HepG2 (cell line): ENCODE results near the gene CATSPERD. TPM values are rescaled to one million over a fixed set of nuclear protein-coding genes. Genes with fewer than 3 reads are reported as not detected.

ENCODE experiments used
- ATAC-seq: fragments of 200-7000 bp; cut with Tn5 transposase; 3 replicates; pipeline ENCODE4 v1.9.1; 2020; ENCODE audit warnings: mild to moderate bottlenecking, moderate library complexity
- BruUV-seq: library from RNA; stranded (reverse); fragments of 400-500 nt; replicated peaks from 2 replicates; lab custom pipeline; 2021; lab: Mats Ljungman, UMichigan
- CTCF ChIA-PET: fragments of 300-600 bp; formaldehyde crosslinking; extraction: SDS; loops from one replicate; lab custom pipeline; 2021; ENCODE audit warnings: low total read pairs, inconsistent platforms, low intra/inter-chr PET ratio; lab: Yijun Ruan, JAX
- POLR2A ChIA-PET: fragments of 350-600 bp; sonication (Branson Sonifier 250); formaldehyde crosslinking; loops from one replicate; lab custom pipeline; 2020; ENCODE audit warnings: antibody characterized with exemption, inconsistent platforms; lab: Yijun Ruan, JAX
- DNase-seq: peaks from one replicate; pipeline ENCODE4 v3.0.0-alpha.2; 2015; ENCODE audit warnings: low spot score
- FAIRE-seq: peaks from 3 replicates; lab custom pipeline; 2011; peaks lifted over from hg19 to GRCh38; lab: Jason Lieb, UNC
- H2AFZ ChIP-seq: one replicate; pipeline ENCODE4 v1.6.1; 2011; ENCODE audit warnings: low read length, inconsistent platforms
- H3K27ac ChIP-seq: fragments of 300-600 bp; 3 replicates; pipeline ENCODE4 v1.8.0; 2011; ENCODE audit warnings: mixed run types, mild to moderate bottlenecking, mixed read lengths, low read length, inconsistent platforms; ENCODE audit not compliant: insufficient read depth; ENCODE audit errors: extremely low read length
- H3K27me3 ChIP-seq, 2 experiments: fragments of 200-600 bp in 1 of 2; 2 replicates in 1 of 2; 3 replicates in 1 of 2; pipeline versions ENCODE4 v1.6.0 to v1.8.0; 2011; ENCODE audit warnings: low read length in 2 of 2, mild to moderate bottlenecking in 2 of 2, moderate library complexity in 2 of 2, inconsistent platforms in 1 of 2; ENCODE audit not compliant: insufficient read depth in 2 of 2, control insufficient read depth in 1 of 2
- H3K36me3 ChIP-seq, 2 experiments: fragments of 200-600 bp in 1 of 2; replicated peaks in 1 of 2; 2 replicates in 1 of 2; 3 replicates in 1 of 2; pipeline versions ENCODE4 v1.5.1 to v1.8.0; 2011; ENCODE audit warnings: low read length in 2 of 2, inconsistent platforms in 1 of 2; ENCODE audit not compliant: insufficient read depth in 2 of 2, control insufficient read depth in 1 of 2
- H3K4me1 ChIP-seq: 2 replicates; pipeline ENCODE4 v1.5.1; 2012; ENCODE audit warnings: low read length, inconsistent platforms; ENCODE audit not compliant: insufficient read depth
- H3K4me2 ChIP-seq: 2 replicates; pipeline ENCODE4 v1.6.0; 2011; ENCODE audit warnings: low read depth, low read length, inconsistent platforms
- H3K4me3 ChIP-seq, 3 experiments: fragments of 200-600 bp in 1 of 3; sonication (generic), shearing (Covaris generic) in 1 of 3; replicated peaks in 1 of 3; 2 replicates each; pipeline ENCODE4 v1.5.1; 2011 to 2016; ENCODE audit warnings: low read length in 3 of 3, inconsistent platforms in 2 of 3, low read depth in 2 of 3, mild to moderate bottlenecking in 2 of 3, control low read depth in 1 of 3, mixed read lengths in 1 of 3; ENCODE audit not compliant: insufficient read depth in 1 of 3
- H3K79me2 ChIP-seq: one replicate; pipeline ENCODE4 v1.6.1; 2011; ENCODE audit warnings: low read length, inconsistent platforms; ENCODE audit not compliant: insufficient read depth
- H3K9ac ChIP-seq: 2 replicates; pipeline ENCODE4 v1.6.0; 2011; ENCODE audit warnings: mild to moderate bottlenecking, low read depth, low read length, inconsistent platforms; ENCODE audit not compliant: insufficient read depth
- H3K9me3 ChIP-seq: 2 replicates; pipeline ENCODE4 v1.5.1; 2012; ENCODE audit warnings: mild to moderate bottlenecking, low read length
- H4K20me1 ChIP-seq: 2 replicates; pipeline ENCODE4 v1.6.0; 2011; ENCODE audit warnings: inconsistent platforms, mild to moderate bottlenecking, low read length, moderate library complexity; ENCODE audit not compliant: insufficient read depth
- NCOA1 ChIP-seq: sonication (generic); formaldehyde crosslinking; IDR thresholded peaks from 2 replicates; pipeline ENCODE4 v1.9.0; 2021; ENCODE audit warnings: missing genetic modification reagents
- RBFOX2 ChIP-seq: fragments of 200-400 bp; formaldehyde crosslinking; IDR thresholded peaks from 2 replicates; pipeline ENCODE4 v1.6.1; 2017; ENCODE audit warnings: low read depth, mild to moderate bottlenecking, low read length
- ZNF350 ChIP-seq: sonication (generic); formaldehyde crosslinking; IDR thresholded peaks from 2 replicates; pipeline ENCODE4 v1.4.0; 2020; ENCODE audit warnings: mild to moderate bottlenecking, low read depth, missing genetic modification reagents, borderline replicate concordance
- ZNF678 ChIP-seq: sonication (generic); formaldehyde crosslinking; IDR thresholded peaks from 2 replicates; pipeline ENCODE4 v1.4.0; 2020; ENCODE audit warnings: mild to moderate bottlenecking, missing genetic modification reagents
- WGBS: methylation state at CpG from one replicate; pipeline ENCODE4 v1.1.6; 2017; ENCODE audit warnings: low lambda C conversion rate; 5-methylcytosine and 5-hydroxymethylcytosine counted together
- in situ Hi-C: cut with HindIII; loops from 2 replicates; pipeline ENCODE4 v1.10.0; 2017; ENCODE audit warnings: low pct_unique_long_range_greater_than_20kb; ENCODE audit not compliant: extremely low pct_ligation_motif_present
- intact Hi-C: fragments of 100-400 bp; cut with micrococcal nuclease; formaldehyde crosslinking; loops from one replicate; pipeline ENCODE4 v1.10.0; 2022; ENCODE audit not compliant: unreplicated experiment
- polyA plus RNA-seq, 8 experiments: library from polyadenylated mRNA; depleted of rRNA in 3 of 8; stranded (reverse) in 7 of 8; unstranded in 1 of 8; fragments of >200 nt; fragmentation: Illumina TruSeq in 4 of 8; extraction: Trizol in 4 of 8; gene quantifications; 2 replicates each; pipeline versions ENCODE4 v1.2.1 to v1.2.3, GENCODE V29; 2011 to 2016; ENCODE audit warnings: low read depth in 4 of 8, missing spikeins in 1 of 8, mixed read lengths in 1 of 8; ENCODE audit not compliant: insufficient read depth in 1 of 8
- total RNA-seq, 5 experiments: library from RNA; depleted of rRNA; stranded (reverse); fragments of >200 nt; fragmentation: Illumina TruSeq; extraction: Trizol; gene quantifications; 2 replicates each; pipeline ENCODE4 v1.2.3, GENCODE V29; 2016; ENCODE audit warnings: low read depth in 1 of 5
- TF ChIP-seq, protein P1 (sequence below): sonication (generic); formaldehyde crosslinking; IDR thresholded peaks from 2 replicates; pipeline ENCODE4 v1.4.0; 2020; ENCODE audit warnings: missing genetic modification reagents
- TF ChIP-seq, protein P2 (sequence below): sonication (generic); formaldehyde crosslinking; IDR thresholded peaks from 2 replicates; pipeline ENCODE4 v1.4.0; 2020; ENCODE audit warnings: missing genetic modification reagents, borderline replicate concordance
- TF ChIP-seq, protein P3 (sequence below): sonication (generic); formaldehyde crosslinking; IDR thresholded peaks from 2 replicates; pipeline ENCODE4 v1.5.0; 2020; ENCODE audit warnings: mild to moderate bottlenecking, low read depth, missing genetic modification reagents, borderline replicate concordance
- TF ChIP-seq, protein P4 (sequence below): sonication (generic); formaldehyde crosslinking; IDR thresholded peaks from 2 replicates; pipeline ENCODE4 v1.8.1; 2023; ENCODE audit warnings: missing genetic modification reagents, mild to moderate bottlenecking, borderline replicate concordance
- TF ChIP-seq, protein P5 (sequence below): sonication (generic); formaldehyde crosslinking; IDR thresholded peaks from 2 replicates; pipeline ENCODE4 v1.4.0; 2020; ENCODE audit warnings: missing genetic modification reagents

CATSPERD gene
- total and polyA plus RNA-seq, 2 of the 13 experiments (the other 11 are each of a cell fraction or from before 2014, with no cell fraction given) = 0.04 TPM; not detected in 1

DNA sequence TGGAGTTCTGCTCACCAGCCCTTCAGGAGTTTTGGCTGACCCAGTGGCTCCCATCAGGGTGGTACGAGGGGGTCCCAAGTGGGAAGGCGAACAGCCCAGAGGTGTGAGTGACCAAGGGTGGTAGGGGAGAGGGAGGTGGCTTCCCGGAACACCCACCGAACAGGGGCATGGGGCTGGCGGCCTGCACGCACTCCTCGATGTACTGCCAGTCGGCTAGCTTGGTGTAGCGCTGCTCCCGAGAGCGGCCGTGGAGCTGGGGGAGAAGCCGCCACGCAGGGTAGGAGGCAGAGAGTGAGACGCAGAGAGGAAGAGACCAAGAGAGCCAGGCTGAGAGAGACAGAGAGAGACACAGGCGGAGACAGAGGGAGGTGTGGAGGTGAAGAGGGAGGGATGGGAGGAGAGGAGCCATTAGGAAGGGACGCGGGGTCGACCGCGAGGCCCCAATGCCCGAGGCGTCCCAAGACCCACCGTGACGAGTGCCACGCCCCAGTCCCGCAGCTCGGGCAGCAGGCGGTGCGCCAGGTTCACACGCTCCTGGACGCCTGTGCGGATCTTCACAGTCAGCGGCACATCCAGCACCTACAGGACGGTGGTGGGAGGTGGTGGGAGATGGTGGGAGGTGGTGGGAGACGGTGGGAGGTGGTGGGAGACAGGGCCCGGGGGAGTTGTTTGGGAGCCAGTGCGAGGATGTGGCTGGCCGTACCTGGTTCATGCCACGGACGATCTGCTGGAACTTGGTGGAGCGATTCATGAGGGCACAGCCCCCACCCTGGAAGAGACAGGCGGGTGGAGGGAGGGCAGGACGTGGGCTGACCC is 66.4 kb downstream of the CATSPERD start:
- TF ChIP-seq, protein P1, sequence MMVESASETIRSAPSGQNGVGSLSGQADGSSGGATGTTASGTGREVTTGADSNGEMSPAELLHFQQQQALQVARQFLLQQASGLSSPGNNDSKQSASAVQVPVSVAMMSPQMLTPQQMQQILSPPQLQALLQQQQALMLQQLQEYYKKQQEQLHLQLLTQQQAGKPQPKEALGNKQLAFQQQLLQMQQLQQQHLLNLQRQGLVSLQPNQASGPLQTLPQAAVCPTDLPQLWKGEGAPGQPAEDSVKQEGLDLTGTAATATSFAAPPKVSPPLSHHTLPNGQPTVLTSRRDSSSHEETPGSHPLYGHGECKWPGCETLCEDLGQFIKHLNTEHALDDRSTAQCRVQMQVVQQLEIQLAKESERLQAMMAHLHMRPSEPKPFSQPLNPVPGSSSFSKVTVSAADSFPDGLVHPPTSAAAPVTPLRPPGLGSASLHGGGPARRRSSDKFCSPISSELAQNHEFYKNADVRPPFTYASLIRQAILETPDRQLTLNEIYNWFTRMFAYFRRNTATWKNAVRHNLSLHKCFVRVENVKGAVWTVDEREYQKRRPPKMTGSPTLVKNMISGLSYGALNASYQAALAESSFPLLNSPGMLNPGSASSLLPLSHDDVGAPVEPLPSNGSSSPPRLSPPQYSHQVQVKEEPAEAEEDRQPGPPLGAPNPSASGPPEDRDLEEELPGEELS = no peak
- TF ChIP-seq RBFOX2 = 0 out of 2 replicates have a peak, but pooled peaks have one; percentile 38
- DNase-seq = no peak
- no TSS peak for BruUV-seq
- Histone ChIP-seq H2AFZ (no peak overlapping the region), H4K20me1 (no peaks in the 10 kb centered on the region), H3K4me1 (peaks cover 19% of the 10 kb centered on the region), H3K9ac (no peak overlapping the region), H3K4me3 (no peak overlapping the region), H3K79me2 (no peaks in the 10 kb centered on the region), H3K27ac (no peak overlapping the region), H3K4me2 (no peak overlapping the region), H3K36me3 (peaks cover 17 to 40% of the 10 kb centered on the region in 2 experiments; a peak in 4 of 5 replicates), H3K27me3 (no peaks in the 10 kb centered on the region), H3K9me3 (no peaks in the 10 kb centered on the region)
- FAIRE-seq = no peak
- intact Hi-C loops (no loop called here), in situ Hi-C loops (no loop called here)
- ChIA-PET POLR2A (no interaction called here), CTCF (no interaction called here)
- 95% methylated on average over 37 of the region's 44 CpGs for WGBS
- ATAC-seq = no peak

DNA sequence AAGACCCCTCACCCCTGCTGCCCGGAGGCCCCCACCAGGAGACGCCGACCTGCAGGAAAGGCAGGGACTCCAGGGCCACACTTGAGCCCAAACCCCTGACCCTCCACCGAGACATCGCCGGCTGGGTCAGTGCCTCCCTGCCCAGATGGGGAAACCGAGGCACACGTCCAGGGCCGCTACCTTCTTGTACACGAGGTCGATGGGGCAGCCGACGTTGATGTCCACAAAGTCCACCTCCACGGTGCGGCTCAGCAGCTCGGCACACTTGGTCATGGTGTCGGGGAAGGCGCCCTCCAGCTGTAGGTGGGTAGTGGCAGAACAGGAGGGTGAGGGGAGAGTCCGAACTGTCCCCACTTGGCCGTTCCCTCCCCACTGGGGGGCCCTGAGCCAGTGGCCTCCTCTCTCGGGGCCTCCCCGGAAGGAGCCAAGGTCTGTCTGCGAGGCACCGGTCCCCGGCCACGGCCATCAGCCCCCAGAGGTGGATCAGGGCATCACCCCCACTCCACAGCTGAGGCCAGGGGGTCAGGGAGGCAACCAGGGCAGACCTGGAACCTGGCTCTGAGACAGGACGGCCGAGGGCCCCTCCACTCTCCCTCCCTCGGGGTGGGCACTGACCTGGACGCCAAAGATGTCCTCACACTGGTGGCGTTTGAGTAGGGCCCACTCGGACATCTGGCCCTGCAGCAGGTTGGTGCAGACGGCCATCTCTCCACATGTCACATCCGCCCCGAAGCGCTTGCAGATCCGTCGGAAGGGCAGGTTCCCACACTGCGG is 67.2 kb downstream of the CATSPERD start:
- Histone ChIP-seq H3K9ac (no peak overlapping the region), H3K4me1 (peaks cover 19% of the 10 kb centered on the region), H3K79me2 (no peaks in the 10 kb centered on the region), H4K20me1 (no peaks in the 10 kb centered on the region), H3K36me3 (peaks cover 17 to 40% of the 10 kb centered on the region in 2 experiments; a peak in 4 of 5 replicates), H2AFZ (no peak overlapping the region), H3K4me2 (no peak overlapping the region), H3K27ac (no peak overlapping the region), H3K9me3 (no peaks in the 10 kb centered on the region), H3K27me3 (no peaks in the 10 kb centered on the region), H3K4me3 (no peak overlapping the region)
- FAIRE-seq (no peak), ATAC-seq (no peak), DNase-seq (no peak)
- no TSS peak for BruUV-seq
- WGBS = 97% methylated on average over 7 of the region's 39 CpGs
- in situ Hi-C loops = no loop called here
- intact Hi-C loops = no loop called here
- CTCF ChIA-PET = no interaction called here
- POLR2A ChIA-PET = interaction anchor here (1.0 kb wide), 1 partner anchor 69 kb away, joined by 3 read pairs; no protein-coding TSS in a partner anchor
- no peak for TF ChIP-seq ZNF350 (CRISPR knock-in tag)
- TF ChIP-seq, protein P2, sequence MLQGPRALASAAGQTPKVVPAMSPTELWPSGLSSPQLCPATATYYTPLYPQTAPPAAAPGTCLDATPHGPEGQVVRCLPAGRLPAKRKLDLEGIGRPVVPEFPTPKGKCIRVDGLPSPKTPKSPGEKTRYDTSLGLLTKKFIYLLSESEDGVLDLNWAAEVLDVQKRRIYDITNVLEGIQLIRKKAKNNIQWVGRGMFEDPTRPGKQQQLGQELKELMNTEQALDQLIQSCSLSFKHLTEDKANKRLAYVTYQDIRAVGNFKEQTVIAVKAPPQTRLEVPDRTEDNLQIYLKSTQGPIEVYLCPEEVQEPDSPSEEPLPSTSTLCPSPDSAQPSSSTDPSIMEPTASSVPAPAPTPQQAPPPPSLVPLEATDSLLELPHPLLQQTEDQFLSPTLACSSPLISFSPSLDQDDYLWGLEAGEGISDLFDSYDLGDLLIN (CRISPR knock-in tag) = no peak
- TF ChIP-seq ZNF678 (CRISPR knock-in tag) = no peak
- TF ChIP-seq, protein P3, sequence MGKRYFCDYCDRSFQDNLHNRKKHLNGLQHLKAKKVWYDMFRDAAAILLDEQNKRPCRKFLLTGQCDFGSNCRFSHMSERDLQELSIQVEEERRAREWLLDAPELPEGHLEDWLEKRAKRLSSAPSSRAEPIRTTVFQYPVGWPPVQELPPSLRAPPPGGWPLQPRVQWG (CRISPR knock-in tag) = no peak
- no peak for TF ChIP-seq NCOA1
- TF ChIP-seq, protein P4, sequence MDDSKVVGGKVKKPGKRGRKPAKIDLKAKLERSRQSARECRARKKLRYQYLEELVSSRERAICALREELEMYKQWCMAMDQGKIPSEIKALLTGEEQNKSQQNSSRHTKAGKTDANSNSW = no peak
- TF ChIP-seq, protein P5, sequence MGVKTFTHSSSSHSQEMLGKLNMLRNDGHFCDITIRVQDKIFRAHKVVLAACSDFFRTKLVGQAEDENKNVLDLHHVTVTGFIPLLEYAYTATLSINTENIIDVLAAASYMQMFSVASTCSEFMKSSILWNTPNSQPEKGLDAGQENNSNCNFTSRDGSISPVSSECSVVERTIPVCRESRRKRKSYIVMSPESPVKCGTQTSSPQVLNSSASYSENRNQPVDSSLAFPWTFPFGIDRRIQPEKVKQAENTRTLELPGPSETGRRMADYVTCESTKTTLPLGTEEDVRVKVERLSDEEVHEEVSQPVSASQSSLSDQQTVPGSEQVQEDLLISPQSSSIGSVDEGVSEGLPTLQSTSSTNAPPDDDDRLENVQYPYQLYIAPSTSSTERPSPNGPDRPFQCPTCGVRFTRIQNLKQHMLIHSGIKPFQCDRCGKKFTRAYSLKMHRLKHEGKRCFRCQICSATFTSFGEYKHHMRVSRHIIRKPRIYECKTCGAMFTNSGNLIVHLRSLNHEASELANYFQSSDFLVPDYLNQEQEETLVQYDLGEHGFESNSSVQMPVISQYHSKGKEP (CRISPR knock-in tag) = no peak
